Nucleus accumbens (tissue), 56 donors: Measurements from ENCODE around the gene STX1A.

Experiments
- DNase-seq, 56 donors: peaks; one replicate each; lab custom pipeline; 2025; lab: John Stamatoyannopoulos, UW

STX1A gene

GRCh38 chr7:73718905-73719805, at the start of gene STX1A:
TSS of gene STX1A (minus strand) at chr7:73719669. CDS start at chr7:73719631, 38 bp downstream.
- peak in 46 of 56 donors; percentile 18 to 73 (median 49) for DNase-seq

- DNase-seq = no peak
Observed at GRCh38 chr7:73768641-73769480, 49.4 kb upstream of the STX1A start.

- DNase-seq = no peak
Observed at GRCh38 chr7:73766556-73767229, 47.2 kb upstream of the STX1A start.

GRCh38 chr7:73762659-73762999, 43.2 kb upstream of the STX1A start:
- DNase-seq = no peak

- no peak for DNase-seq
Observed at GRCh38 chr7:73761854-73762658, 42.6 kb upstream of the STX1A start.

- DNase-seq = no peak
Observed at GRCh38 chr7:73758581-73759138, 39.2 kb upstream of the STX1A start.

GRCh38 chr7:73749931-73750776, 30.7 kb upstream of the STX1A start:
- DNase-seq = no peak

GRCh38 chr7:73746378-73746777, 26.9 kb upstream of the STX1A start:
- no peak for DNase-seq

GRCh38 chr7:73742753-73743641, 23.5 kb upstream of the STX1A start:
- peak in 24 of 56 donors; percentile 4 to 74 (median 18) for DNase-seq

GRCh38 chr7:73742338-73742752, 22.9 kb upstream of the STX1A start:
- no peak for DNase-seq

GRCh38 chr7:73741600-73741999, 22.1 kb upstream of the STX1A start:
- no peak for DNase-seq

GRCh38 chr7:73740771-73741170, 21.3 kb upstream of the STX1A start:
- DNase-seq = no peak

GRCh38 chr7:73740212-73740611, 20.7 kb upstream of the STX1A start:
- no peak for DNase-seq

- peak in 2 of 56 donors; percentile 30 to 48 for DNase-seq
Observed at GRCh38 chr7:73739387-73739767, 19.9 kb upstream of the STX1A start.

- DNase-seq = peak; percentile 52 to 100 (median 97)
Observed at GRCh38 chr7:73738612-73739386, 19.3 kb upstream of the STX1A start, which contains the start of gene ABHD11. TSS of gene ABHD11 (minus strand) at chr7:73738802. CDS start at chr7:73738770, 32 bp downstream.

- DNase-seq = peak in 35 of 56 donors; percentile 9 to 69 (median 40)
Observed at GRCh38 chr7:73738220-73738611, 18.7 kb upstream of the STX1A start.
